Adrenal gland (tissue), 5 donors: ENCODE measurements around the gene CEBPE.

Source experiments
- CTCF ChIP-seq, 6 experiments: fragments of 450-650 bp in 4 of 6; fragments of 200-600 bp in 2 of 6; sonication (generic) in 1 of 6; IDR thresholded peaks; 1 replicate in 5 of 6; 2 replicates in 1 of 6; pipeline versions ENCODE4 v1.5.1 to v1.8.0; 2016 to 2021; ENCODE audit warnings: antibody characterized with exemption in 6 of 6, mild to moderate bottlenecking in 2 of 6, moderate library complexity in 1 of 6
- POLR2A ChIP-seq, 2 donors: fragments of 450-650 bp; IDR thresholded peaks; one replicate each; pipeline ENCODE4 v1.6.1; 2017; ENCODE audit warnings: antibody characterized with exemption in 2 of 2, mild to moderate bottlenecking in 2 of 2, moderate library complexity in 1 of 2
- donor health status: DM: no; HTN: no; CAD: no.

GRCh38 chr14:23078692-23079116 is 40.4 kb downstream of the CEBPE start:
- TF ChIP-seq CTCF (IDR thresholded peaks at IDR 0.05), result peak in 1 of 6 experiments; percentile 12
- TF ChIP-seq POLR2A (IDR thresholded peaks at IDR 0.05), result peak in 1 of 2 donors; percentile 72
